Tibial nerve (tissue), 4 donors: ENCODE results near the gene ANXA6. TPM values are rescaled to one million over a fixed set of nuclear protein-coding genes. Genes with fewer than 3 reads are reported as not detected.

Source experiments
- DNase-seq, 2 donors: peaks; one replicate each; pipeline ENCODE4 v3.0.0-alpha.2; 2019; ENCODE audit warnings: low spot score in 2 of 2
- H3K27ac ChIP-seq, 4 donors: fragments of 200-600 bp; sonication (generic) in 3 of 4; one replicate each; pipeline ENCODE4 v1.5.1; 2017 to 2019; ENCODE audit warnings: mild to moderate bottlenecking in 1 of 4
- H3K27me3 ChIP-seq, 2 donors: fragments of 200-600 bp; sonication (generic) in 1 of 2; one replicate each; pipeline versions ENCODE4 v1.5.1 to v1.6.0; 2017 to 2019
- H3K36me3 ChIP-seq, 3 donors: fragments of 200-600 bp; sonication (generic); one replicate each; pipeline ENCODE4 v1.5.1; 2018 to 2019
- H3K4me1 ChIP-seq, 4 donors: fragments of 200-600 bp; sonication (generic) in 3 of 4; one replicate each; pipeline ENCODE4 v1.5.1; 2017 to 2019
- H3K4me3 ChIP-seq, 4 donors: fragments of 200-600 bp; sonication (generic) in 3 of 4; one replicate each; pipeline ENCODE4 v1.5.1; 2017 to 2019; ENCODE audit warnings: mild to moderate bottlenecking in 1 of 4, moderate library complexity in 1 of 4
- H3K9me3 ChIP-seq, 4 donors: fragments of 200-600 bp; sonication (generic) in 3 of 4; one replicate each; pipeline ENCODE4 v1.5.1; 2017 to 2019
- CTCF ChIP-seq, 5 experiments: fragments of 200-600 bp in 3 of 5; fragments of 450-650 bp in 2 of 5; sonication (generic) in 3 of 5; IDR thresholded peaks; one replicate each; pipeline ENCODE4 v1.5.1; 2016 to 2019; ENCODE audit warnings: antibody characterized with exemption in 5 of 5, mild to moderate bottlenecking in 3 of 5, moderate library complexity in 2 of 5
- EP300 ChIP-seq, 2 donors: sonication (generic); formaldehyde crosslinking; IDR thresholded peaks; one replicate each; pipeline ENCODE4 v1.6.1; 2017; ENCODE audit warnings: antibody characterized with exemption in 2 of 2, mild to moderate bottlenecking in 1 of 2
- POLR2A ChIP-seq, 2 donors: fragments of 450-650 bp; IDR thresholded peaks; one replicate each; pipeline ENCODE4 v1.6.1; 2017; ENCODE audit warnings: antibody characterized with exemption in 2 of 2, mild to moderate bottlenecking in 2 of 2, moderate library complexity in 2 of 2
- WGBS, 2 donors: methylation state at CpG; one replicate each; pipeline ENCODE4 v1.1.5; 2018; 5-methylcytosine and 5-hydroxymethylcytosine counted together
- total RNA-seq, 4 donors: library from RNA; depleted of rRNA; stranded (reverse); fragments of >200 nt; gene quantifications; one replicate each; pipeline ENCODE4 v1.1.0, GENCODE V29; 2016

Gene ANXA6
- total RNA-seq, 4 donors from 2014 or later = 168 to 282 (median 181) TPM

- TF ChIP-seq CTCF (IDR thresholded peaks at IDR 0.05) (no peak), POLR2A (IDR thresholded peaks at IDR 0.05) (no peak), EP300 (IDR thresholded peaks at IDR 0.05) (no peak)
- WGBS, 2 donors = 96 to 98% methylated on average over 2 of the region's 2 CpGs
- no peak for DNase-seq
- H3K9me3 ChIP-seq = no peaks in the 10 kb centered on the region
- H3K27ac ChIP-seq = no peak overlapping the region
- no peak overlapping the region for H3K4me3 ChIP-seq
- peaks cover 0 to 15% (median 0%) of the 10 kb centered on the region in 3 donors for H3K36me3 ChIP-seq
- peaks cover 0 to 64% (median 23%) of the 10 kb centered on the region in 4 donors for H3K4me1 ChIP-seq
- no peaks in the 10 kb centered on the region for H3K27me3 ChIP-seq
Measured at GRCh38 chr5:151073280-151073679, 84.3 kb downstream of the ANXA6 start.

GRCh38 chr5:151072630-151073025 is 85.0 kb downstream of the ANXA6 start:
- H3K36me3 ChIP-seq = peaks cover 0 to 11% (median 0%) of the 10 kb centered on the region in 3 donors
- H3K27ac ChIP-seq = no peak overlapping the region
- no peaks in the 10 kb centered on the region for H3K9me3 ChIP-seq
- no peak for DNase-seq
- 88 to 93% methylated on average over 5 of the region's 5 CpGs for WGBS, 2 donors
- H3K27me3 ChIP-seq = no peaks in the 10 kb centered on the region
- peaks cover 0 to 64% (median 28%) of the 10 kb centered on the region in 4 donors for H3K4me1 ChIP-seq
- H3K4me3 ChIP-seq = no peak overlapping the region
- TF ChIP-seq POLR2A (IDR thresholded peaks at IDR 0.05) (no peak), CTCF (IDR thresholded peaks at IDR 0.05) (no peak), EP300 (IDR thresholded peaks at IDR 0.05) (no peak)

GRCh38 chr5:151071848-151072629 is 85.5 kb downstream of the ANXA6 start:
- DNase-seq = no peak
- Histone ChIP-seq H3K27ac (no peak overlapping the region), H3K27me3 (no peaks in the 10 kb centered on the region), H3K4me1 (peaks cover 0 to 66% (median 32%) of the 10 kb centered on the region in 4 donors), H3K9me3 (no peaks in the 10 kb centered on the region), H3K36me3 (peaks cover 0 to 11% (median 0%) of the 10 kb centered on the region in 3 donors), H3K4me3 (no peak overlapping the region)
- WGBS, 2 donors = 93 to 94% methylated on average over 10 of the region's 10 CpGs
- no peak for TF ChIP-seq POLR2A (IDR thresholded peaks at IDR 0.05)
- TF ChIP-seq EP300 (IDR thresholded peaks at IDR 0.05) = no peak
- no peak for TF ChIP-seq CTCF (IDR thresholded peaks at IDR 0.05)

- H3K36me3 ChIP-seq = peaks cover 0 to 11% (median 0%) of the 10 kb centered on the region in 3 donors
Measured at GRCh38 chr5:151071021-151071420, 86.6 kb downstream of the ANXA6 start.

More at GRCh38 chr5:151071021-151071420, 86.6 kb downstream of the ANXA6 start:
- Histone ChIP-seq H3K9me3 (no peaks in the 10 kb centered on the region), H3K4me1 (peaks cover 0 to 66% (median 35%) of the 10 kb centered on the region in 4 donors), H3K27me3 (no peaks in the 10 kb centered on the region), H3K27ac (peak overlapping the region in 1 of 4 donors; percentile 29), H3K4me3 (no peak overlapping the region)
- no peak for TF ChIP-seq CTCF (IDR thresholded peaks at IDR 0.05)
- no peak for TF ChIP-seq POLR2A (IDR thresholded peaks at IDR 0.05)
- TF ChIP-seq EP300 (IDR thresholded peaks at IDR 0.05) = no peak
- no peak for DNase-seq
- 92 to 93% methylated on average over 4 of the region's 4 CpGs for WGBS, 2 donors
